Embryonic facial prominence (tissue), 1 donor: Measurements from ENCODE around the gene AASDH.

Experiments
- DNase-seq: peaks from one replicate; pipeline ENCODE4 v3.0.0-alpha.2; 2016; ENCODE audit errors: extremely low spot score

Gene AASDH

GRCh38 chr4:56315543-56315942, 71.7 kb downstream of the AASDH start:
- no peak for DNase-seq

GRCh38 chr4:56315041-56315440, 72.2 kb downstream of the AASDH start:
- DNase-seq, result no peak

GRCh38 chr4:56314207-56314915, 72.9 kb downstream of the AASDH start:
- no peak for DNase-seq

GRCh38 chr4:56313132-56313531, 74.2 kb downstream of the AASDH start:
- DNase-seq, result no peak

- no peak for DNase-seq
Measured at GRCh38 chr4:56311299-56311975, 75.9 kb downstream of the AASDH start.

GRCh38 chr4:56310401-56311125, 76.7 kb downstream of the AASDH start:
- DNase-seq, result no peak

- DNase-seq, result no peak
Measured at GRCh38 chr4:56308384-56308783, 78.9 kb downstream of the AASDH start.

- no peak for DNase-seq
Measured at GRCh38 chr4:56307423-56307822, 79.9 kb downstream of the AASDH start.

GRCh38 chr4:56305390-56305789, 81.9 kb downstream of the AASDH start:
- no peak for DNase-seq

- DNase-seq, result no peak
Measured at GRCh38 chr4:56303921-56304320, 83.4 kb downstream of the AASDH start.

- no peak for DNase-seq
Measured at GRCh38 chr4:56302760-56303159, 84.5 kb downstream of the AASDH start.

- no peak for DNase-seq
Measured at GRCh38 chr4:56301997-56302496, 85.2 kb downstream of the AASDH start.

- peak; percentile 65 for DNase-seq
Measured at GRCh38 chr4:56301181-56301996, 85.9 kb downstream of the AASDH start.

- DNase-seq, result no peak
Measured at GRCh38 chr4:56298236-56298635, 89.1 kb downstream of the AASDH start.

- no peak for DNase-seq
Measured at GRCh38 chr4:56297776-56298175, 89.5 kb downstream of the AASDH start.

GRCh38 chr4:56296526-56296925, 90.8 kb downstream of the AASDH start:
- DNase-seq, result no peak

GRCh38 chr4:56293121-56293520, 94.2 kb downstream of the AASDH start:
- DNase-seq, result no peak

- no peak for DNase-seq
Measured at GRCh38 chr4:56289934-56290333, 97.4 kb downstream of the AASDH start.

GRCh38 chr4:56288663-56289062, 98.6 kb downstream of the AASDH start:
- no peak for DNase-seq
